WI38 (cell line): Measurements from ENCODE around the gene C1GALT1.

Experiments
- H3K4me3 ChIP-seq: 2 replicates; pipeline ENCODE4 v1.5.1; 2011; ENCODE audit warnings: low read depth, mild to moderate bottlenecking, control low read depth, low read length
- TF ChIP-seq, protein P1 (sequence below): IDR thresholded peaks from 2 replicates; pipeline ENCODE4 v1.5.1; 2012; ENCODE audit warnings: low read depth, mild to moderate bottlenecking, control low read depth, low read length

The C1GALT1 gene

DNA sequence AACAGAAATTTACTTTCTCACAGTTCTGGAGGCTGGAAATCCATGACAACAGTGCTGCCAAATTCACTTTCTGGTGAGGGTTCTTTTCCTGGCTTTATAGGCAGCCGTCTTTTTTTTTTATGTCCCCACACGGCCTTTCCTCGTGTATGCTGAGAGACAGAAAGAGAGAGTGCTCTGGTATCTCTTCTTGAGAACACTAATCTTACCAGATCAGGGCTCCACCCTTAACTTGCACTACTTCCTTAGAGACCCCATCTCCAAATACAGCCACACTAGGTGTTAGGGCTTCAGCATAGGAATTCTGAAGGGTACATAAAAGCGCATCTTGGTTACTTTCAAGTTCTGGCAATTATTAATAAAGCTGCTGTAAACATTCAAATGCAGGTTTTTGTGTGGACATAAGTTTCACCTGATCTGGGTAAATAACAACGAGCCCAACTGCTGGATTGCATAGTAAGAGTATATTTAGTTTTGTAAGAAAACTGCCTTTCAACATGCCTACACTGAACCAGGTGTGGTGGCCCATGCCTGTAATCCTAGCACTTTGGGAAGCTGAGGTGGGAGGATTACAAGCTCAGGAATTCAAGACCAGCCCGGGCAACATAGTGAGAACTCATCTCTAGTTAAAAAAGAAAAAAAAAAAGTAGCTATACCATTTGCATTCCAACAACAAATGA is 8.2 kb upstream of the C1GALT1 start:
- TF ChIP-seq, protein P1, sequence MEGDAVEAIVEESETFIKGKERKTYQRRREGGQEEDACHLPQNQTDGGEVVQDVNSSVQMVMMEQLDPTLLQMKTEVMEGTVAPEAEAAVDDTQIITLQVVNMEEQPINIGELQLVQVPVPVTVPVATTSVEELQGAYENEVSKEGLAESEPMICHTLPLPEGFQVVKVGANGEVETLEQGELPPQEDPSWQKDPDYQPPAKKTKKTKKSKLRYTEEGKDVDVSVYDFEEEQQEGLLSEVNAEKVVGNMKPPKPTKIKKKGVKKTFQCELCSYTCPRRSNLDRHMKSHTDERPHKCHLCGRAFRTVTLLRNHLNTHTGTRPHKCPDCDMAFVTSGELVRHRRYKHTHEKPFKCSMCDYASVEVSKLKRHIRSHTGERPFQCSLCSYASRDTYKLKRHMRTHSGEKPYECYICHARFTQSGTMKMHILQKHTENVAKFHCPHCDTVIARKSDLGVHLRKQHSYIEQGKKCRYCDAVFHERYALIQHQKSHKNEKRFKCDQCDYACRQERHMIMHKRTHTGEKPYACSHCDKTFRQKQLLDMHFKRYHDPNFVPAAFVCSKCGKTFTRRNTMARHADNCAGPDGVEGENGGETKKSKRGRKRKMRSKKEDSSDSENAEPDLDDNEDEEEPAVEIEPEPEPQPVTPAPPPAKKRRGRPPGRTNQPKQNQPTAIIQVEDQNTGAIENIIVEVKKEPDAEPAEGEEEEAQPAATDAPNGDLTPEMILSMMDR, result no peak
- H3K4me3 ChIP-seq, result no peak overlapping the region

DNA sequence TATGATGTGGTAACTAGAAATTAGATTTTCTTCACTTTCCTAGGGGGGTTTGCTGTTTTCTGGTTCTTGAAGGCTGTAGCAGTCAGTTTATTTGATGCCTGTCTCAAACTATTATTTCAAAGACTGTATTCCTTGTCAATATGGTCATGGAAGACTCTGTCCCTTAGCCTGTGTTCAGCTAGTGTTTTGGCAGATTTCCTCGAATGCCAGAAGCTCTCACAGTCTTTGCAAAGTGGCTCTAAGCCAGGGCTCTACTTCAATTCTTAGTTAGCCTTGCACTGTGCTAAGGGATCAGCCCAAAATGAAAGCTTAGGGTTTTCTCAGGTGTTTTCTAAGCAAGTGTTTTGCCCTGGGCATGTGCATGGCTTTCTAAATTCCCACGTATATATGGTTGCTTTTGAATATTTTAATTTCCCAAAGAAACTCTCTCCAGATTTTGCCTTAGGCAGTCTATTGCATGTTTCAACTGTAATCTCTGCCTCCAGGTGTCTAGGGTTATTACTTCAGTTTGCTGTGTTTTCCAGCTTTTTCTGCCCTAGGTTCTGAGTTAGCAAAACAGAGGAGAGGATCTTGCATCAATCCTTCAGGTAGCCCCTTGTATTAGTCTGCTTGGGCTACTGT is 7.2 kb upstream of the C1GALT1 start:
- H3K4me3 ChIP-seq, result no peak overlapping the region
- TF ChIP-seq, protein P1, result no peak

DNA sequence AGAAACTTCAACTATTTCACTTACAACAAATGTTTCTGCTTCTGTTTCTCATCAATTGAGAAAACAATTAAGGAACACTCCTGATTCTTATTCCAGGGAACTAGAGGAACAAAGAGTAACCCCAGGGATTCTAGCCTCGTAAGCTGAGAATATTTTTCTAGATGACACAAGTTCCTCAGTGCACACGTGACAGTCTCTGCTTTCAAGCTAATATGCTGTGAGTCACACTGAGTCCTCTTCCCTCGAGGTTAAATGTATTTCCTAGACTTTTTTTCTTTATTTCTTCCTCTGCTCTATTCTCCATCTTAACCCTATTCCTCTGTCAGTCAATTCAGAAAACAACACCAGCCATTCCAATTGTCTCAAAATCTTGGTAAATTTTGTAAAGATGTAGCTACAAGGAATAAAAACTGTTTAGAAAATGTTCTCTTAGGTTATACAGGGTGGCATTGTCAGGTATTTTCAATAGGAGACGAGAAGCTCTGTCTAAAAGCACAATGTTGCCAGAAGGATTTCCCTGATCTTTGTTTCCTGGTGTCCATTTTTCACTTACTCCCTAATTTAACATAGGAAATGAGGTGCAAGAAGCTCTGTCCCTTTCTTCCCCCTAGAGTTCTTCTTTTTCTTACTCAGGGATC is 5.8 kb upstream of the C1GALT1 start:
- H3K4me3 ChIP-seq, result peak overlapping the region; percentile 8; the same call in 1 of the 2 replicates
- TF ChIP-seq, protein P1, result no peak

DNA sequence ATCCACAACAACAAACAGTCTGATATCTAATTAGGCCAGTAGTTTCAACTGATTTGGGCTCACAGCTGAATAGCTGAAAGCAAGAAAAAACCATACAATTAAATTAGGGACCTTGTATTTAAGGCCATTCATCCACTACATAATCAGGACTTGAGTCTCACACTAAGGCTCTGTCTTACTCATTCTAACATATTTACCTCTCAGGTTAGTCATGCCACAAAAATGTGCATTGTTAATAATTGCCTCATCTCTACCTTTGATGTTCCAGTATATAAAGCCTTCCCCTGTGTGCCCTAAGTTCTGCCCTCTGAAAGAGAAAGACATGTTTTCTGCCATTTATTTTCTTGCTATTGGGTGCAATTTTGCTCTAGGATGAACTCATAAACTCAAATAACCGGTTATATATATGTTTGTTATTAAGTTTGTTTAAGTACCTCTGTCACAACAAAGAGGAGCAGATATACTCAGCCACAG is 5.3 kb upstream of the C1GALT1 start:
- peak overlapping the region; percentile 8; the same call in 1 of the 2 replicates for H3K4me3 ChIP-seq
- TF ChIP-seq, protein P1, result no peak

DNA sequence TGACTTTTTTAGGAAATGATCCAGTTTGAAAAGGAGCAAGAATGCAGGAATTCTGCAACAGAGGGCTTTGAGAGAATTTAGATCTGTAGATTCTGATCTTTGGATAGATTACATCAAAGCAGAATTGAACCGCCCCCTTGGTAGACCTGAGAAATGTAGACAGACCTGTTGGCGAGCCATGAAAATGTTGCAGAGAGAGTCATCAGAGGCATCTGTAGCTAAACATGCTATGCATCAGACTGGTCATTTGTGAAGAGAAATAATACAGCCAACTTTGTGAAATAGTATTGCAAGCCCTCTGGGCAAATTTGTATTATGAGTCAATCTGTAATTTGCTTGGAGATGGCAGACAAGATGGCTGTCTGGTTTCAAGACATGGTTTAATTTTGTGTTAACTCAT is 4.3 kb upstream of the C1GALT1 start:
- H3K4me3 ChIP-seq, result no peak overlapping the region
- TF ChIP-seq, protein P1, result no peak

DNA sequence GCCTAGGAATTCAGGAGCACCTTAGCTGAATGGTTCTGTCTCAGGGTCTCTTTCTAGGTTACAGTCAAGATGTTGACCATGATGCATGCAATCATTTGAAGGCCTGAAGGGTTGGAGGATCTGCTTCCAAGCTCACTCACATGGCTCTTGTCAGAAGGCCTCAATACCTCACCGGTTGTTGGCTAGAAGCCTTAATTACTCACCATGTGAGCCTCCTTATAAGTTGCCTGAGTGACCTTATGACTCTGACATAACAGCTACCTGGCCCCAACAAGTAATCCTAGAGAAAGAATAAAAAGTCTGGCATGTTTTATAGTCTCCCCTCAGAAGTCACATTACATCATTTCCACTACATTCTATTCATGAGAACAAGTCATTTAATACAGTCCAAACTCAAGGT is 3.4 kb upstream of the C1GALT1 start:
- TF ChIP-seq, protein P1, result no peak
- H3K4me3 ChIP-seq, result no peak overlapping the region
